Measurements from ENCODE around the gene ZC2HC1B.

DNA sequence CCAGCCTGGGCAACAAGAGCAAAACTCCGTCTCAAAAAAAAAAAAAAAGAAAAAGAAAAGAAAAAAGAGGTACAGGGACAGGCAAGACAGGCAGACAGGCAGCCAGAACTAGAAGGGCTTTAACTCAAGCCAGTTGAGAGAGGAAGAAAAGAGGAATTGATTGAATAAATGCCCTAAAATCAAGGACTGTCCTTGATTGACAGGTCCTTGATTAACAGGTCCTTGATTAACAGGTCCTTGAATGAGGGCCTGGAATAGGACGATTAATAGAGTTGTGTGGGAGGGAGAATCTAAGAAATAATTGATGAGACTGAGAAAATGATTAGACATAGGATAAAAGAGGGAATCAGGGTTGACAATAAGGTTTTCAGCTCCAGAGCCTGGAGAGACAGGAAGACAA is 36.1 kb downstream of the ZC2HC1B start:
- TF ChIP-seq CTCF (IDR thresholded peaks at IDR 0.05), result no peak
- TF ChIP-seq ZFX (IDR thresholded peaks at IDR 0.05; ENCODE audit: borderline replicate concordance), result no peak

Measured in 22Rv1 (cell line).